HepG2 (cell line): ENCODE measurements around the gene IGLON5. TPM values are rescaled to one million over a fixed set of nuclear protein-coding genes. Genes with fewer than 3 reads are reported as not detected.

Experiments used
- HMG20B ChIP-seq: conservative IDR thresholded peaks from 2 replicates; pipeline ENCODE4 v1.6.1; 2016; ENCODE audit warnings: missing genetic modification reagents, missing compliant biosample characterization
- HNRNPH1 ChIP-seq: fragments of 200-400 bp; formaldehyde crosslinking; optimal IDR thresholded peaks from 2 replicates; pipeline ENCODE3; 2017; ENCODE audit warnings: mild to moderate bottlenecking, low read depth, low read length
- MAFF ChIP-seq: IDR thresholded peaks from 2 replicates; pipeline ENCODE4 v1.6.1; 2011; ENCODE audit warnings: low read depth, low read length, improper control_type of control experiment
- NFIB ChIP-seq: sonication (generic); formaldehyde crosslinking; IDR thresholded peaks from 2 replicates; pipeline ENCODE4 v1.9.0; 2021; ENCODE audit warnings: missing genetic modification reagents, mild to moderate bottlenecking, borderline replicate concordance
- SIN3B ChIP-seq: fragments of 150-350 bp; IDR thresholded peaks from 2 replicates; pipeline ENCODE4 v1.6.1; 2014; ENCODE audit warnings: low read length
- SMAD9 ChIP-seq: sonication (generic); formaldehyde crosslinking; IDR thresholded peaks from 2 replicates; pipeline ENCODE4 v1.5.1; 2020; ENCODE audit warnings: mild to moderate bottlenecking, missing genetic modification reagents
- ZNF605 ChIP-seq: sonication (generic); formaldehyde crosslinking; IDR thresholded peaks from 2 replicates; pipeline ENCODE4 v1.8.0; 2022; ENCODE audit warnings: mild to moderate bottlenecking, missing genetic modification reagents
- ZNF703 ChIP-seq: sonication (generic); formaldehyde crosslinking; IDR thresholded peaks from 2 replicates; pipeline ENCODE4 v1.5.1; 2020; ENCODE audit warnings: missing genetic modification reagents, mild to moderate bottlenecking, moderate library complexity, borderline replicate concordance
- polyA plus RNA-seq, 8 experiments: library from polyadenylated mRNA; depleted of rRNA in 3 of 8; stranded (reverse) in 7 of 8; unstranded in 1 of 8; fragments of >200 nt; fragmentation: Illumina TruSeq in 4 of 8; extraction: Trizol in 4 of 8; gene quantifications; 2 replicates each; pipeline versions ENCODE4 v1.2.1 to v1.2.3, GENCODE V29; 2011 to 2016; ENCODE audit warnings: low read depth in 4 of 8, missing spikeins in 1 of 8, mixed read lengths in 1 of 8; ENCODE audit not compliant: insufficient read depth in 1 of 8
- total RNA-seq, 5 experiments: library from RNA; depleted of rRNA; stranded (reverse); fragments of >200 nt; fragmentation: Illumina TruSeq; extraction: Trizol; gene quantifications; 2 replicates each; pipeline ENCODE4 v1.2.3, GENCODE V29; 2016; ENCODE audit warnings: low read depth in 1 of 5
- TF ChIP-seq, protein P1 (sequence below): sonication (generic); formaldehyde crosslinking; IDR thresholded peaks from 2 replicates; pipeline ENCODE4 v1.4.0; 2020; ENCODE audit warnings: missing genetic modification reagents
- TF ChIP-seq, protein P2 (sequence below): sonication (generic); formaldehyde crosslinking; IDR thresholded peaks from 2 replicates; pipeline ENCODE4 v1.4.0; 2020; ENCODE audit warnings: low read depth, missing genetic modification reagents
- TF ChIP-seq, protein P3 (sequence below): sonication (generic); formaldehyde crosslinking; IDR thresholded peaks from 2 replicates; pipeline ENCODE4 v1.5.0; 2020; ENCODE audit warnings: mild to moderate bottlenecking, missing genetic modification reagents, moderate library complexity
- TF ChIP-seq, protein P4 (sequence below): sonication (generic); formaldehyde crosslinking; IDR thresholded peaks from 2 replicates; pipeline ENCODE4 v1.5.0; 2020; ENCODE audit warnings: mild to moderate bottlenecking, missing genetic modification reagents
- TF ChIP-seq, protein P5 (sequence below): sonication (generic); formaldehyde crosslinking; IDR thresholded peaks from 2 replicates; pipeline ENCODE4 v1.4.0; 2020; ENCODE audit warnings: mild to moderate bottlenecking, missing genetic modification reagents
- TF ChIP-seq, protein P6 (sequence below): sonication (generic); formaldehyde crosslinking; IDR thresholded peaks from 2 replicates; pipeline ENCODE4 v1.5.0; 2020; ENCODE audit warnings: missing genetic modification reagents
- TF ChIP-seq, protein P7 (sequence below): sonication (generic); formaldehyde crosslinking; conservative IDR thresholded peaks from 2 replicates; pipeline ENCODE4 v1.4.0; 2020; ENCODE audit warnings: missing genetic modification reagents

IGLON5 gene
- total and polyA plus RNA-seq, 2 of the 13 experiments (the other 11 are each of a cell fraction or from before 2014, with no cell fraction given), result 0.04 to 5.7 TPM

DNA sequence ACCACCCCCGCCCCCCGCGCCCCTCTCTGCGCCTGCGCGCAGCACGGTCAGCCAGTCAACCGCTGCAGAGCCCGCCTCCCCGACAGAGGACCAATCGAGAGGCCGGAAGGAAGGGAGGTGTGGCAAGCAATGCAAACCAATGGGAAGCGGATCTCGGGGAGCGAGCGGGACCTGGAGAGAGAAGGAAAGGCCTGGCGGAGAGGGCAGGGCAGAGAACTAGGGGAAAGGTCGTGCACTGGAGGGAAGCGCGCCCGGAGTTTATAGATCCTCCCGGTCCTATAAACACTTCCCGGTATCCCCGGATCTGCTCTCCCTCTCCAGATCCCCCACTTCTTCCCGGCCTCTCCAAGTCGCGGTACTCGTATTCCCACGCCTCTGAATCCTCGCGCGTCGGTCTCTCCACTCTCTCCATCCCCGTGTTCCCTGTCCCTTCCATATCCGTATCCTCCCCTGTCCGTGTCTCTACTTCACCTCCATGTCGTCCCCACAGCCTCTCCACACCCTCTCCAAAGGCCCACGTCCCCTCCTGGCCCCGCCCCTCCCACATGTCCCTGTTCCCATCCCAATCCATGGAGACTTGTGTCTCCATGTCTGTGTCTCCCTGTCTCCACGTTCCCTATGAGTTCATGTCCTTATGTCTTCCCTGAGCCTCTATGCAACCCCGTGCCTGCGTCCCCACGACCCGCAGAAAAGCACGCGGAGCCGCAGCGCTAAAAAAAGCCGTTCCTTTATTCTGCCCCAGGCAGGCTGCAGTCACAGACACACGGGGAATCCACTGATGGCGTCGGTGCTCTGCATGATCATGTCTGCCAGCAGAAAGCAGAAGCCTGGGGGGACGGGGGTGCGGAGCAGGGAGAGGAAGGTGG is 55.2 kb downstream of the IGLON5 start (continued):
- TF ChIP-seq, protein P1, sequence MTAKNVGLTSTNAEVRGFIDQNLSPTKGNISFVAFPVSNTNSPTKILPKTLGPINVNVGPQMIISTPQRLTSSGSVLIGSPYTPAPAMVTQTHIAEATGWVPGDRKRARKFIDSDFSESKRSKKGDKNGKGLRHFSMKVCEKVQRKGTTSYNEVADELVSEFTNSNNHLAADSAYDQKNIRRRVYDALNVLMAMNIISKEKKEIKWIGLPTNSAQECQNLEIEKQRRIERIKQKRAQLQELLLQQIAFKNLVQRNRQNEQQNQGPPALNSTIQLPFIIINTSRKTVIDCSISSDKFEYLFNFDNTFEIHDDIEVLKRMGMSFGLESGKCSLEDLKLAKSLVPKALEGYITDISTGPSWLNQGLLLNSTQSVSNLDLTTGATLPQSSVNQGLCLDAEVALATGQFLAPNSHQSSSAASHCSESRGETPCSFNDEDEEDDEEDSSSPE (CRISPR knock-in tag), result peak; percentile 56
- TF ChIP-seq HNRNPH1 (peak; percentile 90), HMG20B (CRISPR knock-in tag) (no peak), SIN3B (no peak), ZNF605 (CRISPR knock-in tag) (no peak), ZNF703 (CRISPR knock-in tag) (no peak), SMAD9 (CRISPR knock-in tag) (no peak), MAFF (no peak), NFIB (CRISPR knock-in tag) (no peak)
- TF ChIP-seq, protein P2, sequence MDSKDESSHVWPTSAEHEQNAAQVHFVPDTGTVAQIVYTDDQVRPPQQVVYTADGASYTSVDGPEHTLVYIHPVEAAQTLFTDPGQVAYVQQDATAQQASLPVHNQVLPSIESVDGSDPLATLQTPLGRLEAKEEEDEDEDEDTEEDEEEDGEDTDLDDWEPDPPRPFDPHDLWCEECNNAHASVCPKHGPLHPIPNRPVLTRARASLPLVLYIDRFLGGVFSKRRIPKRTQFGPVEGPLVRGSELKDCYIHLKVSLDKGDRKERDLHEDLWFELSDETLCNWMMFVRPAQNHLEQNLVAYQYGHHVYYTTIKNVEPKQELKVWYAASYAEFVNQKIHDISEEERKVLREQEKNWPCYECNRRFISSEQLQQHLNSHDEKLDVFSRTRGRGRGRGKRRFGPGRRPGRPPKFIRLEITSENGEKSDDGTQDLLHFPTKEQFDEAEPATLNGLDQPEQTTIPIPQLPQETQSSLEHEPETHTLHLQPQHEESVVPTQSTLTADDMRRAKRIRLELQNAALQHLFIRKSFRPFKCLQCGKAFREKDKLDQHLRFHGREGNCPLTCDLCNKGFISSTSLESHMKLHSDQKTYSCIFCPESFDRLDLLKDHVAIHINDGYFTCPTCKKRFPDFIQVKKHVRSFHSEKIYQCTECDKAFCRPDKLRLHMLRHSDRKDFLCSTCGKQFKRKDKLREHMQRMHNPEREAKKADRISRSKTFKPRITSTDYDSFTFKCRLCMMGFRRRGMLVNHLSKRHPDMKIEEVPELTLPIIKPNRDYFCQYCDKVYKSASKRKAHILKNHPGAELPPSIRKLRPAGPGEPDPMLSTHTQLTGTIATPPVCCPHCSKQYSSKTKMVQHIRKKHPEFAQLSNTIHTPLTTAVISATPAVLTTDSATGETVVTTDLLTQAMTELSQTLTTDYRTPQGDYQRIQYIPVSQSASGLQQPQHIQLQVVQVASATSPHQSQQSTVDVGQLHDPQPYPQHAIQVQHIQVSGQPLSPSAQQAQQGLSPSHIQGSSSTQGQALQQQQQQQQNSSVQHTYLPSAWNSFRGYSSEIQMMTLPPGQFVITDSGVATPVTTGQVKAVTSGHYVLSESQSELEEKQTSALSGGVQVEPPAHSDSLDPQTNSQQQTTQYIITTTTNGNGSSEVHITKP (CRISPR knock-in tag), result no peak
- TF ChIP-seq, protein P3, sequence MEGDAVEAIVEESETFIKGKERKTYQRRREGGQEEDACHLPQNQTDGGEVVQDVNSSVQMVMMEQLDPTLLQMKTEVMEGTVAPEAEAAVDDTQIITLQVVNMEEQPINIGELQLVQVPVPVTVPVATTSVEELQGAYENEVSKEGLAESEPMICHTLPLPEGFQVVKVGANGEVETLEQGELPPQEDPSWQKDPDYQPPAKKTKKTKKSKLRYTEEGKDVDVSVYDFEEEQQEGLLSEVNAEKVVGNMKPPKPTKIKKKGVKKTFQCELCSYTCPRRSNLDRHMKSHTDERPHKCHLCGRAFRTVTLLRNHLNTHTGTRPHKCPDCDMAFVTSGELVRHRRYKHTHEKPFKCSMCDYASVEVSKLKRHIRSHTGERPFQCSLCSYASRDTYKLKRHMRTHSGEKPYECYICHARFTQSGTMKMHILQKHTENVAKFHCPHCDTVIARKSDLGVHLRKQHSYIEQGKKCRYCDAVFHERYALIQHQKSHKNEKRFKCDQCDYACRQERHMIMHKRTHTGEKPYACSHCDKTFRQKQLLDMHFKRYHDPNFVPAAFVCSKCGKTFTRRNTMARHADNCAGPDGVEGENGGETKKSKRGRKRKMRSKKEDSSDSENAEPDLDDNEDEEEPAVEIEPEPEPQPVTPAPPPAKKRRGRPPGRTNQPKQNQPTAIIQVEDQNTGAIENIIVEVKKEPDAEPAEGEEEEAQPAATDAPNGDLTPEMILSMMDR (CRISPR knock-in tag), result no peak
- TF ChIP-seq, protein P4, sequence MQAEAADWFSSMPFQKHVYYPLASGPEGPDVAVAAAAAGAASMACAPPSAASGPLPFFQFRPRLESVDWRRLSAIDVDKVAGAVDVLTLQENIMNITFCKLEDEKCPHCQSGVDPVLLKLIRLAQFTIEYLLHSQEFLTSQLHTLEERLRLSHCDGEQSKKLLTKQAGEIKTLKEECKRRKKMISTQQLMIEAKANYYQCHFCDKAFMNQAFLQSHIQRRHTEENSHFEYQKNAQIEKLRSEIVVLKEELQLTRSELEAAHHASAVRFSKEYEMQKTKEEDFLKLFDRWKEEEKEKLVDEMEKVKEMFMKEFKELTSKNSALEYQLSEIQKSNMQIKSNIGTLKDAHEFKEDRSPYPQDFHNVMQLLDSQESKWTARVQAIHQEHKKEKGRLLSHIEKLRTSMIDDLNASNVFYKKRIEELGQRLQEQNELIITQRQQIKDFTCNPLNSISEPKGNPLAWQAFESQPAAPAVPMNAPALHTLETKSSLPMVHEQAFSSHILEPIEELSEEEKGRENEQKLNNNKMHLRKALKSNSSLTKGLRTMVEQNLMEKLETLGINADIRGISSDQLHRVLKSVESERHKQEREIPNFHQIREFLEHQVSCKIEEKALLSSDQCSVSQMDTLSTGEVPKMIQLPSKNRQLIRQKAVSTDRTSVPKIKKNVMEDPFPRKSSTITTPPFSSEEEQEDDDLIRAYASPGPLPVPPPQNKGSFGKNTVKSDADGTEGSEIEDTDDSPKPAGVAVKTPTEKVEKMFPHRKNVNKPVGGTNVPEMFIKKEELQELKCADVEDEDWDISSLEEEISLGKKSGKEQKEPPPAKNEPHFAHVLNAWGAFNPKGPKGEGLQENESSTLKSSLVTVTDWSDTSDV (CRISPR knock-in tag), result no peak
- TF ChIP-seq, protein P5, sequence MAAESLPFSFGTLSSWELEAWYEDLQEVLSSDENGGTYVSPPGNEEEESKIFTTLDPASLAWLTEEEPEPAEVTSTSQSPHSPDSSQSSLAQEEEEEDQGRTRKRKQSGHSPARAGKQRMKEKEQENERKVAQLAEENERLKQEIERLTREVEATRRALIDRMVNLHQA (CRISPR knock-in tag), result no peak
- TF ChIP-seq, protein P6, sequence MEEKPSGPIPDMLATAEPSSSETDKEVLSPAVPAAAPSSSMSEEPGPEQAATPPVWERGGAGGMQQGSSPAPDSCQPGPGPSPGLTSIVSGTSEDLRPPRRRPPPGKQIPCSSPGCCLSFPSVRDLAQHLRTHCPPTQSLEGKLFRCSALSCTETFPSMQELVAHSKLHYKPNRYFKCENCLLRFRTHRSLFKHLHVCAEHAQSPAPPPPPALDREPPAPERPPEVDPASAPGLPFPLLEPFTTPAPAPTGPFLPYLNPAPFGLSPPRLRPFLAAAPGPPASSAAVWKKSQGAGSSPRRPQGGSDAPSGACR, result no peak; the same call in 1 of the 2 replicates
- TF ChIP-seq, protein P7, sequence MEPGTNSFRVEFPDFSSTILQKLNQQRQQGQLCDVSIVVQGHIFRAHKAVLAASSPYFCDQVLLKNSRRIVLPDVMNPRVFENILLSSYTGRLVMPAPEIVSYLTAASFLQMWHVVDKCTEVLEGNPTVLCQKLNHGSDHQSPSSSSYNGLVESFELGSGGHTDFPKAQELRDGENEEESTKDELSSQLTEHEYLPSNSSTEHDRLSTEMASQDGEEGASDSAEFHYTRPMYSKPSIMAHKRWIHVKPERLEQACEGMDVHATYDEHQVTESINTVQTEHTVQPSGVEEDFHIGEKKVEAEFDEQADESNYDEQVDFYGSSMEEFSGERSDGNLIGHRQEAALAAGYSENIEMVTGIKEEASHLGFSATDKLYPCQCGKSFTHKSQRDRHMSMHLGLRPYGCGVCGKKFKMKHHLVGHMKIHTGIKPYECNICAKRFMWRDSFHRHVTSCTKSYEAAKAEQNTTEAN (CRISPR knock-in tag), result no peak
